ENCODE measurements around the gene TTN. TPM values are rescaled to one million over a fixed set of nuclear protein-coding genes. Genes with fewer than 3 reads are reported as not detected.

TTN gene
- total and polyA plus RNA-seq, 7 experiments from 2014 or later = 3.1 to 45.5 (median 36.9) TPM

- H3K4me3 Mint-ChIP-seq = no peak overlapping the region
- ChIA-PET POLR2A (no interaction called here), CTCF (no interaction called here)
- H3K27ac Mint-ChIP-seq = no peak overlapping the region
- no peaks in the 10 kb centered on the region for H3K9me3 ChIP-seq (ENCODE audit: control insufficient read depth in 2 of 3, low read length in 3 of 3)
- no peaks in the 10 kb centered on the region for H3K4me1 ChIP-seq (ENCODE audit: control insufficient read depth in 2 of 2, insufficient read depth in 2 of 2, low read length in 2 of 2)
- peaks cover 4 to 55% (median 20%) of the 10 kb centered on the region in 5 donors for H3K36me3 Mint-ChIP-seq
- peaks cover 0 to 33% (median 5%) of the 10 kb centered on the region in 3 experiments for H3K36me3 ChIP-seq (ENCODE audit: control insufficient read depth in 2 of 3, insufficient read depth in 3 of 3, low read length in 3 of 3)
- ATAC-seq (no peak), DNase-seq (no peak)
- H3K27me3 ChIP-seq (ENCODE audit: control insufficient read depth in 2 of 2, insufficient read depth in 2 of 2, low read length in 2 of 2) = no peaks in the 10 kb centered on the region
- intact Hi-C loops (cut with micrococcal nuclease) = no loop called here
- peaks cover 0 to 6% (median 0%) of the 10 kb centered on the region in 7 donors for H3K4me1 Mint-ChIP-seq
- no peak overlapping the region for H3K4me3 ChIP-seq (ENCODE audit: low read length)
- H3K27ac ChIP-seq (ENCODE audit: low read depth, low read length) = no peak overlapping the region
- no peaks in the 10 kb centered on the region for H3K9me3 Mint-ChIP-seq
- no peaks in the 10 kb centered on the region for H3K27me3 Mint-ChIP-seq
Observed at GRCh38 chr2:178787155-178787554, 20.1 kb downstream of the TTN start.

- Histone ChIP-seq H3K4me1 (ENCODE audit: control insufficient read depth in 2 of 2, insufficient read depth in 2 of 2, low read length in 2 of 2) (no peaks in the 10 kb centered on the region), H3K4me3 (ENCODE audit: low read length) (no peak overlapping the region), H3K27me3 (ENCODE audit: control insufficient read depth in 2 of 2, insufficient read depth in 2 of 2, low read length in 2 of 2) (no peaks in the 10 kb centered on the region), H3K9me3 (ENCODE audit: control insufficient read depth in 2 of 3, low read length in 3 of 3) (no peaks in the 10 kb centered on the region), H3K27ac (ENCODE audit: low read depth, low read length) (no peak overlapping the region), H3K36me3 (ENCODE audit: control insufficient read depth in 2 of 3, insufficient read depth in 3 of 3, low read length in 3 of 3) (peaks cover 0 to 52% (median 0%) of the 10 kb centered on the region in 3 experiments)
- H3K9me3 Mint-ChIP-seq = no peaks in the 10 kb centered on the region
- ChIA-PET CTCF (no interaction called here), POLR2A (interaction anchor here (1.0 kb wide), 1 partner anchor 17 kb away, joined by 3 read pairs; no protein-coding TSS in a partner anchor)
- no peaks in the 10 kb centered on the region for H3K27me3 Mint-ChIP-seq
- no peak overlapping the region for H3K27ac Mint-ChIP-seq
- ATAC-seq (no peak), DNase-seq (no peak)
- no peak overlapping the region for H3K4me3 Mint-ChIP-seq
- peaks cover 3 to 66% (median 14%) of the 10 kb centered on the region in 5 donors for H3K36me3 Mint-ChIP-seq
- intact Hi-C loops (cut with micrococcal nuclease) = no loop called here
- no peaks in the 10 kb centered on the region for H3K4me1 Mint-ChIP-seq
Observed at GRCh38 chr2:178783889-178784288, 23.3 kb downstream of the TTN start.

GRCh38 chr2:178782236-178782635 is 25.0 kb downstream of the TTN start:
- H3K27ac Mint-ChIP-seq = no peak overlapping the region
- Histone ChIP-seq H3K27me3 (ENCODE audit: control insufficient read depth in 2 of 2, insufficient read depth in 2 of 2, low read length in 2 of 2) (no peaks in the 10 kb centered on the region), H3K4me1 (ENCODE audit: control insufficient read depth in 2 of 2, insufficient read depth in 2 of 2, low read length in 2 of 2) (no peaks in the 10 kb centered on the region), H3K4me3 (ENCODE audit: low read length) (no peak overlapping the region), H3K27ac (ENCODE audit: low read depth, low read length) (no peak overlapping the region), H3K9me3 (ENCODE audit: control insufficient read depth in 2 of 3, low read length in 3 of 3) (no peaks in the 10 kb centered on the region), H3K36me3 (ENCODE audit: control insufficient read depth in 2 of 3, insufficient read depth in 3 of 3, low read length in 3 of 3) (peaks cover 0 to 68% (median 0%) of the 10 kb centered on the region in 3 experiments)
- ChIA-PET POLR2A (interaction anchor here (0.5 kb wide), 1 partner anchor 1092 kb away, joined by 4 read pairs; no protein-coding TSS in a partner anchor), CTCF (no interaction called here)
- H3K36me3 Mint-ChIP-seq = peaks cover 3 to 79% (median 27%) of the 10 kb centered on the region in 5 donors
- no peak overlapping the region for H3K4me3 Mint-ChIP-seq
- H3K4me1 Mint-ChIP-seq = no peaks in the 10 kb centered on the region
- H3K9me3 Mint-ChIP-seq = no peaks in the 10 kb centered on the region
- intact Hi-C loops (cut with micrococcal nuclease) = no loop called here
- ATAC-seq (no peak), DNase-seq (no peak)
- no peaks in the 10 kb centered on the region for H3K27me3 Mint-ChIP-seq

- no peak overlapping the region for H3K4me3 ChIP-seq (ENCODE audit: low read length)
- POLR2A ChIA-PET = no interaction called here
- no peaks in the 10 kb centered on the region for H3K27me3 Mint-ChIP-seq
- no peak overlapping the region for H3K27ac ChIP-seq (ENCODE audit: low read depth, low read length)
- no peaks in the 10 kb centered on the region for H3K4me1 Mint-ChIP-seq
- H3K4me3 Mint-ChIP-seq = no peak overlapping the region
- H3K27me3 ChIP-seq (ENCODE audit: control insufficient read depth in 2 of 2, insufficient read depth in 2 of 2, low read length in 2 of 2) = no peaks in the 10 kb centered on the region
- ATAC-seq = no peak
- H3K9me3 Mint-ChIP-seq = peaks cover 0 to 9% (median 0%) of the 10 kb centered on the region in 11 donors
- peaks cover 0 to 81% (median 0%) of the 10 kb centered on the region in 3 experiments for H3K36me3 ChIP-seq (ENCODE audit: control insufficient read depth in 2 of 3, insufficient read depth in 3 of 3, low read length in 3 of 3)
- CTCF ChIA-PET = no interaction called here
- no peak overlapping the region for H3K27ac Mint-ChIP-seq
- H3K4me1 ChIP-seq (ENCODE audit: control insufficient read depth in 2 of 2, insufficient read depth in 2 of 2, low read length in 2 of 2) = no peaks in the 10 kb centered on the region
- no peak for DNase-seq
- peaks cover 13 to 94% (median 60%) of the 10 kb centered on the region in 5 donors for H3K36me3 Mint-ChIP-seq
- no peaks in the 10 kb centered on the region for H3K9me3 ChIP-seq (ENCODE audit: control insufficient read depth in 2 of 3, low read length in 3 of 3)
- intact Hi-C loops (cut with micrococcal nuclease) = no loop called here
Observed at GRCh38 chr2:178777577-178777976, 29.6 kb downstream of the TTN start.

- CTCF ChIA-PET = no interaction called here
- no peaks in the 10 kb centered on the region for H3K27me3 ChIP-seq (ENCODE audit: control insufficient read depth in 2 of 2, insufficient read depth in 2 of 2, low read length in 2 of 2)
- Mint-ChIP-seq H3K36me3 (peaks cover 13 to 88% (median 58%) of the 10 kb centered on the region in 5 donors), H3K9me3 (peaks cover 0 to 9% (median 0%) of the 10 kb centered on the region in 11 donors), H3K4me1 (no peaks in the 10 kb centered on the region), H3K27me3 (no peaks in the 10 kb centered on the region), H3K4me3 (no peak overlapping the region), H3K27ac (no peak overlapping the region)
- H3K4me3 ChIP-seq (ENCODE audit: low read length) = no peak overlapping the region
- POLR2A ChIA-PET = no interaction called here
- no peaks in the 10 kb centered on the region for H3K9me3 ChIP-seq (ENCODE audit: control insufficient read depth in 2 of 3, low read length in 3 of 3)
- DNase-seq (no peak), ATAC-seq (no peak)
- peaks cover 0 to 77% (median 0%) of the 10 kb centered on the region in 3 experiments for H3K36me3 ChIP-seq (ENCODE audit: control insufficient read depth in 2 of 3, insufficient read depth in 3 of 3, low read length in 3 of 3)
- H3K27ac ChIP-seq (ENCODE audit: low read depth, low read length) = no peak overlapping the region
- no peaks in the 10 kb centered on the region for H3K4me1 ChIP-seq (ENCODE audit: control insufficient read depth in 2 of 2, insufficient read depth in 2 of 2, low read length in 2 of 2)
- intact Hi-C loops (cut with micrococcal nuclease) = no loop called here
Observed at GRCh38 chr2:178776751-178777150, 30.5 kb downstream of the TTN start.

GRCh38 chr2:178775975-178776374 is 31.2 kb downstream of the TTN start:
- Histone ChIP-seq H3K27me3 (ENCODE audit: control insufficient read depth in 2 of 2, insufficient read depth in 2 of 2, low read length in 2 of 2) (no peaks in the 10 kb centered on the region), H3K9me3 (ENCODE audit: control insufficient read depth in 2 of 3, low read length in 3 of 3) (no peaks in the 10 kb centered on the region), H3K27ac (ENCODE audit: low read depth, low read length) (no peak overlapping the region), H3K4me3 (ENCODE audit: low read length) (no peak overlapping the region), H3K36me3 (ENCODE audit: control insufficient read depth in 2 of 3, insufficient read depth in 3 of 3, low read length in 3 of 3) (peaks cover 0 to 83% (median 3%) of the 10 kb centered on the region in 3 experiments), H3K4me1 (ENCODE audit: control insufficient read depth in 2 of 2, insufficient read depth in 2 of 2, low read length in 2 of 2) (no peaks in the 10 kb centered on the region)
- Mint-ChIP-seq H3K27me3 (no peaks in the 10 kb centered on the region), H3K4me3 (no peak overlapping the region), H3K9me3 (peaks cover 0 to 9% (median 0%) of the 10 kb centered on the region in 11 donors), H3K4me1 (no peaks in the 10 kb centered on the region), H3K36me3 (peaks cover 13 to 88% (median 58%) of the 10 kb centered on the region in 5 donors), H3K27ac (no peak overlapping the region)
- intact Hi-C loops (cut with micrococcal nuclease) = no loop called here
- DNase-seq (no peak), ATAC-seq (no peak)
- POLR2A ChIA-PET = no interaction called here
- CTCF ChIA-PET = no interaction called here

- Histone ChIP-seq H3K36me3 (ENCODE audit: control insufficient read depth in 2 of 3, insufficient read depth in 3 of 3, low read length in 3 of 3) (peaks cover 0 to 87% (median 17%) of the 10 kb centered on the region in 3 experiments), H3K27ac (ENCODE audit: low read depth, low read length) (no peak overlapping the region), H3K4me1 (ENCODE audit: control insufficient read depth in 2 of 2, insufficient read depth in 2 of 2, low read length in 2 of 2) (no peaks in the 10 kb centered on the region), H3K9me3 (ENCODE audit: control insufficient read depth in 2 of 3, low read length in 3 of 3) (no peaks in the 10 kb centered on the region), H3K4me3 (ENCODE audit: low read length) (no peak overlapping the region), H3K27me3 (ENCODE audit: control insufficient read depth in 2 of 2, insufficient read depth in 2 of 2, low read length in 2 of 2) (no peaks in the 10 kb centered on the region)
- intact Hi-C loops (cut with micrococcal nuclease) = no loop called here
- H3K9me3 Mint-ChIP-seq = peaks cover 0 to under 1% (median 0%) of the 10 kb centered on the region in 11 donors
- H3K4me3 Mint-ChIP-seq = no peak overlapping the region
- no peak overlapping the region for H3K27ac Mint-ChIP-seq
- ATAC-seq (no peak), DNase-seq (no peak)
- no peaks in the 10 kb centered on the region for H3K27me3 Mint-ChIP-seq
- H3K36me3 Mint-ChIP-seq = peaks cover 7 to 75% (median 38%) of the 10 kb centered on the region in 5 donors
- CTCF ChIA-PET = no interaction called here
- H3K4me1 Mint-ChIP-seq = no peaks in the 10 kb centered on the region
- POLR2A ChIA-PET = no interaction called here
Observed at GRCh38 chr2:178770518-178770917, 36.7 kb downstream of the TTN start.

Measured in naive thymus-derived CD4-positive, alpha-beta T cell (primary cell).